Astrocyte (in vitro differentiated cells and primary cell): Measurements from ENCODE around the gene SLC44A1. TPM values are rescaled to one million over a fixed set of nuclear protein-coding genes. Genes with fewer than 3 reads are reported as not detected.

Experiments used
- DNase-seq: peaks from one replicate; pipeline ENCODE4 v3.0.0-alpha.2; 2010; ENCODE audit warnings: low read depth
- FAIRE-seq: peaks from 2 replicates; lab custom pipeline; 2011; peaks lifted over from hg19 to GRCh38; lab: Jason Lieb, UNC
- H2AFZ ChIP-seq: 2 replicates; pipeline ENCODE4 v1.6.0; 2012; ENCODE audit warnings: low read depth, low read length, inconsistent platforms
- H3K27ac ChIP-seq: 2 replicates; pipeline ENCODE4 v1.5.1; 2011; ENCODE audit warnings: low read depth, low read length, inconsistent platforms
- H3K27me3 ChIP-seq: 2 replicates; pipeline ENCODE4 v1.6.0; 2011; ENCODE audit warnings: low read length, inconsistent platforms; ENCODE audit not compliant: insufficient read depth
- H3K36me3 ChIP-seq: 2 replicates; pipeline ENCODE4 v1.5.1; 2011; ENCODE audit warnings: low read length, inconsistent platforms; ENCODE audit not compliant: insufficient read depth
- H3K4me1 ChIP-seq: 2 replicates; pipeline ENCODE4 v1.5.1; 2011; ENCODE audit warnings: low read length, inconsistent platforms; ENCODE audit not compliant: insufficient read depth
- H3K4me2 ChIP-seq: 2 replicates; pipeline ENCODE4 v1.6.0; 2012; ENCODE audit warnings: low read length, inconsistent platforms
- H3K4me3 ChIP-seq: 2 replicates; pipeline ENCODE4 v1.5.1; 2011; ENCODE audit warnings: low read depth, mild to moderate bottlenecking, low read length, inconsistent platforms; ENCODE audit not compliant: insufficient read depth
- H3K79me2 ChIP-seq: 2 replicates; pipeline ENCODE4 v1.6.0; 2012; ENCODE audit warnings: mild to moderate bottlenecking, low read length, inconsistent platforms; ENCODE audit not compliant: insufficient read depth
- H3K9ac ChIP-seq: 2 replicates; pipeline ENCODE4 v1.6.0; 2012; ENCODE audit warnings: mild to moderate bottlenecking, low read length, inconsistent platforms
- H3K9me3 ChIP-seq: 2 replicates; pipeline ENCODE4 v1.5.1; 2012; ENCODE audit warnings: low read depth, mild to moderate bottlenecking, low read length, inconsistent platforms; ENCODE audit not compliant: insufficient read depth
- H4K20me1 ChIP-seq: 2 replicates; pipeline ENCODE4 v1.6.0; 2012; ENCODE audit warnings: low read length, inconsistent platforms; ENCODE audit not compliant: insufficient read depth
- H3K27ac Mint-ChIP-seq: one replicate; pipeline ENCODE4 v1.8.0; 2021; ENCODE audit warnings: mild to moderate bottlenecking, mixed read lengths; ENCODE audit not compliant: unreplicated experiment
- H3K27me3 Mint-ChIP-seq: one replicate; pipeline ENCODE4 v1.8.0; 2021; ENCODE audit warnings: low read depth, mixed read lengths; ENCODE audit not compliant: unreplicated experiment
- H3K36me3 Mint-ChIP-seq: one replicate; pipeline ENCODE4 v1.8.0; 2021; ENCODE audit warnings: low read depth, mixed read lengths; ENCODE audit not compliant: unreplicated experiment
- H3K4me1 Mint-ChIP-seq: one replicate; pipeline ENCODE4 v1.8.0; 2021; ENCODE audit warnings: low read depth, mixed read lengths; ENCODE audit not compliant: unreplicated experiment
- H3K4me3 Mint-ChIP-seq: one replicate; pipeline ENCODE4 v1.8.0; 2021; ENCODE audit warnings: mild to moderate bottlenecking, moderate library complexity, mixed read lengths; ENCODE audit not compliant: unreplicated experiment
- H3K9me3 Mint-ChIP-seq: one replicate; pipeline ENCODE4 v1.8.0; 2021; ENCODE audit warnings: mild to moderate bottlenecking, mixed read lengths; ENCODE audit not compliant: unreplicated experiment
- CTCF ChIP-seq: IDR thresholded peaks from 2 replicates; pipeline ENCODE4 v1.5.1; 2011; ENCODE audit warnings: low read depth, mild to moderate bottlenecking, inconsistent platforms, low read length, moderate library complexity; ENCODE audit not compliant: insufficient read depth
- EZH2 ChIP-seq: IDR thresholded peaks from 2 replicates; pipeline ENCODE4 v1.6.1; 2012; ENCODE audit warnings: mild to moderate bottlenecking, low read length, inconsistent platforms; ENCODE audit not compliant: insufficient read depth
- total RNA-seq: library from RNA; stranded (reverse); gene quantifications from 2 replicates; pipeline ENCODE4 v1.2.1, GENCODE V29; 2021

Gene SLC44A1
- total RNA-seq, 1 donor from 2014 or later = 43.8 TPM

DNA sequence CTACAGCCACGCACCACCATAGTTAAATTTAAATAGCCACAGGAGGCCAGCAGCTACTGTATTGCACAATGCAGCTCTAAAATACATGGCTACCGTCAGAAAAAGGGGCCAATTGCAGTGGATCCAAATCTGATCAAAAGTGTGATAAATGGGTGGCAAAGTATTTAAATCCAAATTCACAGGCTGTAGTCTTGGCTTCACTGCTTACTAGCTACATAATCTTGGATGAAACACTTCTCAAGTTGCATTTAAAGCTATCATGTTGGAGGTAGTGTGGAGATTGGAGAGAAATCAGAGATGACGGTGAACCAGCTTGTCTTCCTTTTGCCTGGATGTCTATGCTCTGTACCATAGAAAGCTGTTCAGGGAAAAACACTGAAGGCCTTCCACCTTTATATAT, 24.0 kb upstream of the SLC44A1 start:
- H3K4me3 Mint-ChIP-seq = no peak overlapping the region
- H3K9me3 Mint-ChIP-seq = peaks cover 30% of the 10 kb centered on the region
- no peaks in the 10 kb centered on the region for H3K79me2 ChIP-seq
- H3K27me3 Mint-ChIP-seq = no peaks in the 10 kb centered on the region
- no peak overlapping the region for H3K4me3 ChIP-seq
- H3K4me1 Mint-ChIP-seq = peaks cover 8% of the 10 kb centered on the region
- no peak overlapping the region for H3K4me2 ChIP-seq
- H3K27me3 ChIP-seq = no peaks in the 10 kb centered on the region
- H3K36me3 Mint-ChIP-seq = peaks cover 7% of the 10 kb centered on the region
- H3K27ac ChIP-seq = no peak overlapping the region
- no peaks in the 10 kb centered on the region for H4K20me1 ChIP-seq
- FAIRE-seq (no peak), DNase-seq (no peak)
- TF ChIP-seq CTCF (no peak), EZH2 (no peak)
- no peaks in the 10 kb centered on the region for H3K36me3 ChIP-seq
- no peak overlapping the region for H3K27ac Mint-ChIP-seq
- no peaks in the 10 kb centered on the region for H3K4me1 ChIP-seq
- H3K9me3 ChIP-seq = peaks cover 22% of the 10 kb centered on the region
- no peak overlapping the region for H3K9ac ChIP-seq
- no peak overlapping the region for H2AFZ ChIP-seq

GRCh38 chr9:105223544-105224140, 20.8 kb upstream of the SLC44A1 start:
- no peak for FAIRE-seq
- no peaks in the 10 kb centered on the region for H3K27me3 Mint-ChIP-seq
- peaks cover 32% of the 10 kb centered on the region for H3K9me3 Mint-ChIP-seq
- Histone ChIP-seq H3K27ac (no peak overlapping the region), H3K9me3 (peaks cover 22% of the 10 kb centered on the region), H2AFZ (no peak overlapping the region), H3K27me3 (no peaks in the 10 kb centered on the region), H3K4me2 (no peak overlapping the region), H3K79me2 (no peaks in the 10 kb centered on the region), H4K20me1 (no peaks in the 10 kb centered on the region), H3K4me3 (no peak overlapping the region), H3K36me3 (no peaks in the 10 kb centered on the region), H3K4me1 (no peaks in the 10 kb centered on the region), H3K9ac (no peak overlapping the region)
- DNase-seq = no peak
- no peaks in the 10 kb centered on the region for H3K4me1 Mint-ChIP-seq
- TF ChIP-seq CTCF (no peak), EZH2 (no peak)
- H3K27ac Mint-ChIP-seq = no peak overlapping the region
- peaks cover 7% of the 10 kb centered on the region for H3K36me3 Mint-ChIP-seq
- H3K4me3 Mint-ChIP-seq = no peak overlapping the region

GRCh38 chr9:105226055-105226454, 18.4 kb upstream of the SLC44A1 start:
- no peaks in the 10 kb centered on the region for H4K20me1 ChIP-seq
- FAIRE-seq (no peak), DNase-seq (no peak)
- no peak overlapping the region for H3K9ac ChIP-seq
- peaks cover 22% of the 10 kb centered on the region for H3K9me3 ChIP-seq
- H3K27ac Mint-ChIP-seq = no peak overlapping the region
- no peaks in the 10 kb centered on the region for H3K79me2 ChIP-seq
- no peak overlapping the region for H3K4me3 ChIP-seq
- no peaks in the 10 kb centered on the region for H3K27me3 Mint-ChIP-seq
- peaks cover 29% of the 10 kb centered on the region for H3K9me3 Mint-ChIP-seq
- no peak overlapping the region for H3K4me3 Mint-ChIP-seq
- H3K4me1 Mint-ChIP-seq = no peaks in the 10 kb centered on the region
- H3K36me3 Mint-ChIP-seq = peaks cover 7% of the 10 kb centered on the region
- no peaks in the 10 kb centered on the region for H3K27me3 ChIP-seq
- no peak overlapping the region for H3K4me2 ChIP-seq
- H3K36me3 ChIP-seq = no peaks in the 10 kb centered on the region
- H3K4me1 ChIP-seq = no peaks in the 10 kb centered on the region
- TF ChIP-seq EZH2 (no peak), CTCF (no peak)
- H3K27ac ChIP-seq = no peak overlapping the region
- no peak overlapping the region for H2AFZ ChIP-seq
